Transverse colon (tissue), 4 donors: ENCODE data around the gene SEMA3E.

Source experiments
- CTCF ChIP-seq, 5 experiments: fragments of 200-600 bp in 3 of 5; fragments of 450-650 bp in 2 of 5; sonication (generic) in 3 of 5; IDR thresholded peaks; 1 replicate in 2 of 5; 2 replicates in 3 of 5; pipeline ENCODE4 v1.5.1; 2016 to 2017; ENCODE audit warnings: antibody characterized with exemption in 5 of 5, inconsistent platforms in 3 of 5, mild to moderate bottlenecking in 2 of 5, moderate library complexity in 1 of 5
- POLR2A ChIP-seq: fragments of 450-650 bp; IDR thresholded peaks from one replicate; pipeline ENCODE4 v1.6.1; 2016; ENCODE audit warnings: antibody characterized with exemption, mild to moderate bottlenecking, moderate library complexity
- POLR2AphosphoS5 ChIP-seq, 3 donors: sonication (generic); formaldehyde crosslinking; IDR thresholded peaks; one replicate each; pipeline ENCODE4 v1.6.1; 2016; ENCODE audit warnings: antibody characterized with exemption in 3 of 3

- TF ChIP-seq CTCF (IDR thresholded peaks at IDR 0.05) = no peak
- TF ChIP-seq POLR2A = no peak
- TF ChIP-seq POLR2AphosphoS5 (IDR thresholded peaks at IDR 0.05) = no peak
Observed at GRCh38 chr7:83326223-83326622, 322.7 kb downstream of the SEMA3E start.
